ENCODE results near the gene RNF38. TPM values are rescaled to one million over a fixed set of nuclear protein-coding genes. Genes with fewer than 3 reads are reported as not detected.
A peak's percentile ranks its signal among the peaks of the same experiment; 100 is the strongest.

Gene RNF38
- total RNA-seq, 1 donor from 2014 or later, result 39.6 TPM

- peaks cover 17% of the 10 kb centered on the region for H3K4me1 Mint-ChIP-seq (ENCODE audit: low read depth, unreplicated experiment)
- no peaks in the 10 kb centered on the region for H3K79me2 ChIP-seq (ENCODE audit: insufficient read depth, low read length)
- H3K36me3 ChIP-seq (ENCODE audit: insufficient read depth, low read length), result no peaks in the 10 kb centered on the region
- H3K27ac Mint-ChIP-seq (ENCODE audit: unreplicated experiment), result no peak overlapping the region
- H3K27ac ChIP-seq (ENCODE audit: low read depth, low read length), result no peak overlapping the region
- no peak overlapping the region for H2AFZ ChIP-seq (ENCODE audit: low read depth, low read length)
- DNase-seq (ENCODE audit: low read depth) (no peak), FAIRE-seq (no peak)
- no peaks in the 10 kb centered on the region for H3K36me3 Mint-ChIP-seq (ENCODE audit: low read depth, unreplicated experiment)
- H3K9me3 ChIP-seq (ENCODE audit: insufficient read depth, low read depth, low read length), result peaks cover 3% of the 10 kb centered on the region
- H3K27me3 ChIP-seq (ENCODE audit: insufficient read depth, low read length), result no peaks in the 10 kb centered on the region
- no peak overlapping the region for H3K4me2 ChIP-seq (ENCODE audit: low read length)
- H3K4me3 ChIP-seq (ENCODE audit: insufficient read depth, low read depth, low read length), result no peak overlapping the region
- no peaks in the 10 kb centered on the region for H4K20me1 ChIP-seq (ENCODE audit: insufficient read depth, low read length)
- TF ChIP-seq, protein P1, sequence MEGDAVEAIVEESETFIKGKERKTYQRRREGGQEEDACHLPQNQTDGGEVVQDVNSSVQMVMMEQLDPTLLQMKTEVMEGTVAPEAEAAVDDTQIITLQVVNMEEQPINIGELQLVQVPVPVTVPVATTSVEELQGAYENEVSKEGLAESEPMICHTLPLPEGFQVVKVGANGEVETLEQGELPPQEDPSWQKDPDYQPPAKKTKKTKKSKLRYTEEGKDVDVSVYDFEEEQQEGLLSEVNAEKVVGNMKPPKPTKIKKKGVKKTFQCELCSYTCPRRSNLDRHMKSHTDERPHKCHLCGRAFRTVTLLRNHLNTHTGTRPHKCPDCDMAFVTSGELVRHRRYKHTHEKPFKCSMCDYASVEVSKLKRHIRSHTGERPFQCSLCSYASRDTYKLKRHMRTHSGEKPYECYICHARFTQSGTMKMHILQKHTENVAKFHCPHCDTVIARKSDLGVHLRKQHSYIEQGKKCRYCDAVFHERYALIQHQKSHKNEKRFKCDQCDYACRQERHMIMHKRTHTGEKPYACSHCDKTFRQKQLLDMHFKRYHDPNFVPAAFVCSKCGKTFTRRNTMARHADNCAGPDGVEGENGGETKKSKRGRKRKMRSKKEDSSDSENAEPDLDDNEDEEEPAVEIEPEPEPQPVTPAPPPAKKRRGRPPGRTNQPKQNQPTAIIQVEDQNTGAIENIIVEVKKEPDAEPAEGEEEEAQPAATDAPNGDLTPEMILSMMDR (IDR thresholded peaks at IDR 0.05; ENCODE audit: insufficient read depth, low read depth, low read length), result no peak
- TF ChIP-seq EZH2 (IDR thresholded peaks at IDR 0.05; ENCODE audit: insufficient read depth, low read length), result no peak
- H3K4me3 Mint-ChIP-seq (ENCODE audit: unreplicated experiment), result no peak overlapping the region
- H3K4me1 ChIP-seq (ENCODE audit: insufficient read depth, low read length), result peaks cover 5% of the 10 kb centered on the region
- no peaks in the 10 kb centered on the region for H3K27me3 Mint-ChIP-seq (ENCODE audit: low read depth, unreplicated experiment)
- H3K9ac ChIP-seq (ENCODE audit: low read length), result no peak overlapping the region
- H3K9me3 Mint-ChIP-seq (ENCODE audit: unreplicated experiment), result peaks cover 5% of the 10 kb centered on the region
Measured at GRCh38 chr9:36317766-36318165, 82.3 kb downstream of the RNF38 start.

GRCh38 chr9:36316611-36317317, 83.3 kb downstream of the RNF38 start:
- H3K27ac Mint-ChIP-seq (ENCODE audit: unreplicated experiment), result no peak overlapping the region

More at GRCh38 chr9:36316611-36317317, 83.3 kb downstream of the RNF38 start:
- no peaks in the 10 kb centered on the region for H3K36me3 ChIP-seq (ENCODE audit: insufficient read depth, low read length)
- Mint-ChIP-seq H3K9me3 (ENCODE audit: unreplicated experiment) (peaks cover 1% of the 10 kb centered on the region), H3K4me3 (ENCODE audit: unreplicated experiment) (no peak overlapping the region), H3K36me3 (ENCODE audit: low read depth, unreplicated experiment) (no peaks in the 10 kb centered on the region), H3K4me1 (ENCODE audit: low read depth, unreplicated experiment) (peaks cover 17% of the 10 kb centered on the region), H3K27me3 (ENCODE audit: low read depth, unreplicated experiment) (no peaks in the 10 kb centered on the region)
- H3K27me3 ChIP-seq (ENCODE audit: insufficient read depth, low read length), result no peaks in the 10 kb centered on the region
- peak overlapping the region; percentile 12 for H3K4me2 ChIP-seq (ENCODE audit: low read length)
- peak; percentile 61 for DNase-seq (ENCODE audit: low read depth)
- no peak overlapping the region for H3K9ac ChIP-seq (ENCODE audit: low read length)
- no peaks in the 10 kb centered on the region for H4K20me1 ChIP-seq (ENCODE audit: insufficient read depth, low read length)
- H3K27ac ChIP-seq (ENCODE audit: low read depth, low read length), result no peak overlapping the region
- H3K4me1 ChIP-seq (ENCODE audit: insufficient read depth, low read length), result peaks cover 5% of the 10 kb centered on the region
- FAIRE-seq, result no peak
- no peaks in the 10 kb centered on the region for H3K79me2 ChIP-seq (ENCODE audit: insufficient read depth, low read length)
- H3K9me3 ChIP-seq (ENCODE audit: insufficient read depth, low read depth, low read length), result peaks cover 3% of the 10 kb centered on the region
- H3K4me3 ChIP-seq (ENCODE audit: insufficient read depth, low read depth, low read length), result no peak overlapping the region
- H2AFZ ChIP-seq (ENCODE audit: low read depth, low read length), result peak overlapping the region; percentile 50
- TF ChIP-seq, protein P1 (IDR thresholded peaks at IDR 0.05; ENCODE audit: insufficient read depth, low read depth, low read length), result no peak
- TF ChIP-seq EZH2 (IDR thresholded peaks at IDR 0.05; ENCODE audit: insufficient read depth, low read length), result no peak
